Activated CD4-positive, alpha-beta T cell treated with anti-CD3 and anti-CD28 coated beads, Interleukin-2, amount 50 U/mL, for 24 hours (primary cell): Measurements from ENCODE around the gene CAND2.

ENCODE experiments used
- DNase-seq, 2 donors: peaks; one replicate each; pipeline ENCODE4 v3.0.0-alpha.2; 2020; ENCODE audit warnings: low read depth in 1 of 2, low spot score in 1 of 2

Gene CAND2

DNA sequence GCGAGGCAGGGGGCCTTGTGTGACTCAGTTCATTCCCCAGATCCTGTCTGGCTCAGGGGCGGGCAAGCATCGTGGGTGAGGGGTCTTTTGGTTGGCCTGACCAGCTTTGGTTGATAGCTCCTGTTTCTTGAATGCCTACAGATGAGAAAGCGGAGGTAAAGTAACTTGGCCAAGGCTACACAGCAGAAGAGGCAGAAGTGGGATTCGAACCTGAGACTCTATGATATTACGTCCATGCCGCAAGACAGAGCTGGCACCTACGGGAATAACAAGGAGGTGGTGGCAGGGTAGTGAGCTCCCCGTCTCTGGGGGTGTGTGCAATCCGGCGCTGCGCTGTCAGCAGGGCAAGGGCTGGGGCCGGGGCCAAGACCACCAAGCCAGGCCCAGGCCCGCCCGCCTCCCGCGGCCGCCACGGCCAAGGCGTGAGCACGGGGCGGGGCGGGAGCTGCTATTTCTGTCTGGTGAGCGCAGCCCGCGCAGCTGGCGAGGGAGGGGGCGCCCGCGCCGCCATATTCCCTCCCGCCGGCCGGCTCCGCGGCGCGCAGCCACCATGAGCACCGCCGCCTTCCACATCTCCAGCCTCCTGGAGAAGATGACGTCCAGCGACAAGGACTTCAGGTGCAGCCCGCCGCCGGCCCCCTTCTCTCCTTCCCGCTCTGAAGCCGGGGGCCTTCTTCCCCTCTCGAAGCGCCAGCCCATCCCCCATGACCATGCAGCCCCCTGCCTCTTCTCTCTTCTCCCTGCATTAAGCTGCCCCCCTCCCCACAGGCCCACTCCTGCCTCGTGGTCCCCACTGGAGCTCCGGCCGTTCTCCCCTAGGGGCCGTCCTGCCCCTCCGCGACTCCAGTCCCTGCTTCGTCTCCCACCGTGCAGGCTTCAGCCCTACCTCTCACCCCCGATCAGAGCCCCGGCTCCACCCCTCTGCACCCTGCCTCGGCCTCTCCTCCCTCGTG, at the start of gene CAND2:
CAND2 (plus strand) TSS at position 510 of the 953 bp plus-strand sequence; CDS start at position 551, 41 bp downstream.
- peak; percentile 4 to 13 for DNase-seq

DNA sequence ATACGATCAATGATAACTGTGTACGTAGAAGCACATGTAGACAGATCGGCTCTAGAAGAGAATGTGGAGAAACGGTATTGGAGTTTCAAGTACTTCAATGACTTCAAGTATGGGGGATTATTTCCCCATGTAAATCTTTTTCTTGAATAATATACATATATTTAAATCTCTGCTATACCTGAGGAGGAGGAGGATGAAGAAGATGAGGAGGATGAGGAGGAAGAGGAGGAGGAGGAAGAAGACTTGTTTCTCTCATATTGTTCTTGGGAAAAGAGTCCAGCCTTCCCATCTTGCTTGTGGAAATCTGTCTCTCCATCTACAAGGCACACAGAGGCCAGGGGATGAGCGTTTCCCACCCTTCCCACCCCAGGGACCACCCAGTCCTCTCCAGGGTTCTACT, 48.0 kb upstream of the CAND2 start:
- no peak for DNase-seq

DNA sequence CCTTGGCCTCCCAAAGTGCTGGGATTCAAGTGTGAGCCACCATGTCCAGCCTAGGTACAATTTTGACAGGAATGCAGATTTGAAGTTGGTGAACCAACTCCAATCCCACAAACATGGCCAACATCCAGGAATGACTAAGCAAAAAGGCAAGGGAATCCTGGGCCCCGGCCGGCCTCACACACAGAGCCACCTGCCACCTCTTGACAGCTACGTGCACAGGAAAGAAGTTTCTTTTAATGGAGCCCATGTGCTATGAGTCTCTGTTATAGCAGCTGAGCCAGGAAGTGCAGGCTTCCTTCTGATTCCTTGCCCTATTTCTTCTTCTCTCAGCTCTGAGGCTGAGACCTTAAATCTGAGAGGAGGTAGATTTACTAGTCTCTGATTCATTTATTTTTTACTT, 46.3 kb upstream of the CAND2 start:
- DNase-seq: no peak

DNA sequence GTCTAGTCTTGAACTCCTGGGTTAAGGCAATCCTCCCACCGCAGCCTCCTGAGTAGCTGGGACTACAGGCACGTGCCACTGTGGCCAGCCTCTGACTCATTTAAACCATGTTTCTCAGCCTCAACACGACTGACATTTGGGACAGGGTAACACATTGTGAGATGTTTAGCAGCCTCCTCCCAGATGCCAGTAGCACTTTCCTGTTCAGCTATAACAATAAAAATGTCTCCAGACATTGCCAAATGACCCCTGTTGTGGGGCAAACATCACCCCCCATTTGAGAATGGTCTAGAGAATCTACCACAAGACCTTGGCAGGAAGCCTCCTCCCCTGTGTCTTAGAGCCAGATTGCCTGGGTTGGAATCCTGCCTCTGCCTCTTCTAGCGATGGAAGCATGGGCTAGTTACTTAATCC, 45.8 kb upstream of the CAND2 start:
- DNase-seq: peak in 1 of 2 donors; percentile 7

DNA sequence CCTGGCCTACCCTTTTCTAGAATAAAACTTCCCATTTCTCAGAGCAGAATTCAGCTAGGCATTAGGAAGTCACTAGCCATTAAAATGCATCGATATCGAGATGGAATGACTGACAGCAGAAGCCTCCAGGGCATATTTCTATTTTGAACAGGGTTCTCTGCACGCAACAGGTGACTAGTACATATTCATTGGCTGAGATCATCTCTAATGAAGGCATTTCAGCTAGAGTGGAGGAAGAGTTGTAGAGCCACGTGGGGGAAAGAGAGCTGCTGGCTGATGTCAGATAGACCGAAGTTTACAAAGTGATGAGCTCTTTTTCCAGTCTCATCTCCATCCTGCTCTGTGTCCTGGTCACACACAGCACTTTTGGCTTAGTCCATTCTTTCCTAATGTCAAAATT, 44.9 kb upstream of the CAND2 start:
- no peak for DNase-seq

DNA sequence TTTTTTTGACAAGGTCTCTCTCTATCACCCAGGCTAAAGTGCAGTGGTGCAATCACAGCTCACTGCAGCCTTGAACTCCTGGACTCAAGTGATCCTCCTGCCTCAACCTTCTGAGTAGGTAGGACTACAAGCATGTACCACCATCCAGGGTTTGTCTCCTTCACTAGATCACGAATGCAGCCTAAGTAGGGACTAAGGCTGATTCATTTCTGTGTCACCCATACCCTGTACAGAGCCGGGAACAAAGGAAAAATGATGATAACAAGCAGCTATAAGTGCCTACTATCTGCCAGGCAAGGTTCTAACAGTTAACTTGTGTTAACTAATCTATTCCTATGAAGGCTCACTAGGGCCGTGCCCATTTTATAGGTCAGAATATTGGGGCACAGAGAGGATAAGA, 44.4 kb upstream of the CAND2 start:
- no peak for DNase-seq

DNA sequence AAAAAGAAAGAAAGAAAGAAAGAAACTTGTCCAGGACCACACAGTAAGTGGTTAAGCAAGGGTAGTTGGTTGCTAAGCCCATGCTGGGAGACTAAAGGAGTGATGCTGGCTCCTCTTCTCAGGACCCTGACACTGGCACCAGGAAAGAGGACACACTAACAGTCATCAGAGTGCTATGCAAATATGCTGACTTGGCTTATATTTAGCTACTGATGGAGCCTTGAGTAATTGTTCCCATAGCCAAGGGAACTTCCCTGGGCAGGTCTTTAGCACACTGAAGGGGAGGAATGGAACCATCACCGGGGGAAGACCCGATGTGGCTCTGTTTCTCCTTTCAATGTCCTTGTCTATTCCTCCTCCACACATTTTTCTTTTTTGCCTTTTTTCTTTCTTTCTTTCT, 43.7 kb upstream of the CAND2 start:
- no peak for DNase-seq

DNA sequence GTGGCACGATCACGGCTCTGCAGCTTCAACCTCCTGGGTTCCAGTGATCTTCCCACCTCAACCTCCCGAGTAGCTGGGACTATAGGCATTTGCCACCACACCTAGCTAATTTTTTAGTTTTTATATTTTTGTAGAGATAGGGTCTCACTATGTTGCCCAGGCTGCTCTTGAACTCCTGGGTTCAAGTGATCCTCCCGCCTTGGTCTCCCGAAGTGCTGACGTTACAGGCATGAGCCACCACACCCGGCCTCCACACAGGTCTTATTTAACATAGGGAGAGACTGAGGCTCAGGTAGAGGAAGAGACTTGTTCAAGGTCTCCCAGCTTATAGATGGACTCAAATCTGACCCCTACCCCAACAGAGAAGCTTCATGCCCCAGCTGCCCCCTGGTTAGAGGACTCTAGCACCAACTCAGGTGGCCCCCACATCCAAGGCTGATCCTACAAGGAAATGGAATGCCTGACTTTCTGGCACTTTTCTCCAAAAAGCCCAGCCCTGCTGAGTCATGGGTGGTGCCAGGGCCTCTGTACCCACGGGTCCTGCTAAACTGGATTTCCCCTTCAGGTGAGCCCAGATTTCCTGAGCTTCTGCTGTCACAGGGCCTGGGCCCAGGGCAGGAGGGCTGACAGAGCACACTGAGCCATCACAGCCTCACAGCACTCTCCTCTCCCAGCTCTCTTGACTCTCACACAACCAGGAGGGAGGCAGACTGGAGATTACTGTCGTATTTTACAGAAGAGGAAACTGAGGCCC, 43.0 kb upstream of the CAND2 start:
- no peak for DNase-seq

DNA sequence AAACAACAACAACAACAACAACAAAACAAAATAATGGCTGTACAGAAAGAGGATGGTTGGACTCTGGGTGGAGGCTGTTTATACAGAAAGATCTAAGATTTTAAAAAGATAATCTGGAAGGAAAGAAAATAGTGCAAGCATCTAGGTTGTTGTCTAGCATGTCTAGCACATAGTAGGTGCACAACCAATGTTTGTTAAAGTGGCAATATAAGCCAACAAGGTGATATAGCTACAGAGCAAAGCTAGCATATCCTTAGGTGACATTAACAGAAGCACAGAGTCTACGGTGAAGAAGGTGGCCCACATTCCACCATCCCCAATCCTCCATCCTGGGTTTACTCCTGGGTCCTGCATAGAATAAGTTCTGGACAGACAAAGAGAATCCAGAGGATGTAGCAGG, 42.2 kb upstream of the CAND2 start:
- DNase-seq: no peak

DNA sequence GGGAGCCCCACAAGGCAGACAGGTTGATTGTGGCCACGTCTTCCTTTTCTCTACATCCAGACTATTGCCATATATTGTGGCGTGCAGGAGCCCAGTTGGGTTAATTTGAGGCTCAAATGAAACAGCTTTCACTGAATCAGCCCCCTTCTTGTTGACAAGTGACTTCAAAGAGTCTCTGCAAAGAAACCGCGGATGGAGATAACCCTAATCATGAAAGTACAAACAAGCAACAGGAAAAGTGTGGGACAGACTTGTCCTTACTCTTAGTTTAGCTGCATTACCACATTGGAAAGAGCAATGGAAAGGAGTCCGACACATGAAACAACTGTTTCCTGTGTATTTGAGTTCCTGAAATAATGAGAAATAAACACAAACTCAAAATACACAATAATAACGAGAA, 40.7 kb upstream of the CAND2 start:
- no peak for DNase-seq

DNA sequence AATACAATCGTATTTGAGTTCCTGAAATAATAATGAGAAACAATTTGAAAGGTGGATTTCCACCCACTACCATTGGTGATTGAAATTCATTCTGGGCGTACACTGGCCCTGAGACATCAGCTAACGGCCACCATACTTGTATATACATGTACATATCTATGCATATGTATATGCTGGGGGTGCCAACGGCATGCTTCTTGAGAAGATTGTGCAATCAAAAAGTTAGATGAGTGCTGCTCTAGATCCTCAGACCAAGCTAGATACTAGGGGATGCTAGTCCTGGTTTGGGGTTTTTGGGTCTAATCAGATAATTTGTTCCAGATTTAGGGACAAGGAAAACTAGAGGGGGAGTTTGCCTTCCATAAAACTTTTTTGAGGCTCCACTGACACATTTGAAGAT, 40.3 kb upstream of the CAND2 start:
- no peak for DNase-seq

DNA sequence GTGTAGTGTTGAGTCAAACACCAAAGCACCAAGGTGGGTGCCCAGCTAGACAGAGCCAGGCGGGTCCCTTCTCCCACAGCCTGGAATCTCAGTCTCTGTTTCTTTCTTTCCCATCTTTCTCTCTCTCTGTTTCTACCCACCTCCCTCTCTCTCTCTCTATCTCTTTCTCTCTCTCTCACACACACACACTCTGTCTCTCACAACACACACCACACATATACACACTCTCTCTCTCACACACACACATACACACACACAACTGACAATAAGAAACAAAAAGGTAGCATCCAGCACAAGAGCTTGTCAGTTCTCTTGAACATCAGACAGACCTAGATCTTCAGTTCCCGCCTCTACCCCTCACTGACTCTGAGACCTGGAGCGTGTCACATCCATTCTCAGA, 39.8 kb upstream of the CAND2 start:
- DNase-seq: no peak

DNA sequence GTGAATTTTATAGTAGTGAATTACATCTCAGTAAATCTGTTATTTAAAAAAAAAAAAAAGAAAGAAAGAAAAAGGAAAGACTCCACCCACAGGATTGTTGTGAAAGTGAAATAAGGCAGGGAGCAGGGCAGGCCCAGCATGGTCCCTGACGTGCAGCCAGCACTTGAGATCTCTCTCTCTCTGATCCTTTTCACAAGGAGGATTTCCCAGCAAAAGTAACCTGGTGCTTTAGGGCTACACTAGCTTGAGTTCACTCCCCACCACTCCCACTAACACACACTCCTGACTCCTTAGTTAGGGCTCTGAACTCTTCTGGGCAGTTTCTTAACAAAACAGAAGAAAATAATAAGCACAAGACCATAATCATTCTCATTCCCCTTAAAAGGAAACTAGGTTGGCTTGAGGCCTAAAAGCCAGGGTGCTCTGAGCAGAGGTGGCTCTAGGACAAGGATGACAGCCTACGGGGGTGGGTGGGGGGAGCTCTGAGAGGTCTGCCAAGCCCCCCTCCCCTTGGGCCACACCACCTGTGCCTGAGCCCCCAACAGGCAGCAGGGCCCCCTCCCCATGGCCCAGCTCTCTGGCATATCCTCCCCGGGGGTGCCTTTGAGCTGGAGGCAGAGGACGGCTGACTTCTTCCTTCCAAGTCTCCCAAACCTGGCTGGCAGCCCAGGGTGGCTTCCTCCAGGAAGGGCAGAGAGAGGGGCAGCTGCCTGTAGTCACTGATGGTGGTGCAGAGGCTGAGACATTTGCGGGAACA, 38.3 kb upstream of the CAND2 start:
- no peak for DNase-seq

DNA sequence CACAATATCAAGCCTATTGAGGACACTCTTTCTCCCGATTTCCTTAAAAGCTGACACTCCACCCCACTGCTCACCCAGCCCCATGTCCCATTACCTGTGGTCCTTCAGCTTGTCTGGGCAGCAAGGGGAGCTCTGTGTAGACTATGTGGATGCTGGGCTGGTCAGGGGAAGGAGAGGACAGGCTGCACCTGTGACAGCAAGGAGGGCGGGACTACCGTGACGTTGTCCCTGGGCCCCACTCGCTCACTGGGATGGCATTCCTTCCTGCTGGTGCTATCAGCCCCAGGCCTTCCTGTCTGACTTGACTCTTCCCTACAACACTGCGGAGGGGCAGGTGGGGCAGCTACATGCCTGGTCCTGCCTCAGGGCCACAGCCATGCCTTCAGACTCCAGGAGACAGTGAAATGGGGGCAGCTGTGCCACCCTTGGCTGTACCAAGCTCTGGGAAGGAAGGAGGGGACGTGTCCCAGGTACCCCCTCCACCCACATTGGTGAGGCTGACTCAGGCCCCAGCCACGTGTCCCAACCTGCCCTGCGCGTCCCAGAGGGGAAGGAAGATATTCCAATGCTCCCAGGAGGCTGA, 37.3 kb upstream of the CAND2 start, which contains the start of gene TMEM40:
TMEM40 (minus strand) TSS at position 163 of the 583 bp plus-strand sequence. CDS start 9,427 bp downstream, outside the sequence.
- DNase-seq: no peak

DNA sequence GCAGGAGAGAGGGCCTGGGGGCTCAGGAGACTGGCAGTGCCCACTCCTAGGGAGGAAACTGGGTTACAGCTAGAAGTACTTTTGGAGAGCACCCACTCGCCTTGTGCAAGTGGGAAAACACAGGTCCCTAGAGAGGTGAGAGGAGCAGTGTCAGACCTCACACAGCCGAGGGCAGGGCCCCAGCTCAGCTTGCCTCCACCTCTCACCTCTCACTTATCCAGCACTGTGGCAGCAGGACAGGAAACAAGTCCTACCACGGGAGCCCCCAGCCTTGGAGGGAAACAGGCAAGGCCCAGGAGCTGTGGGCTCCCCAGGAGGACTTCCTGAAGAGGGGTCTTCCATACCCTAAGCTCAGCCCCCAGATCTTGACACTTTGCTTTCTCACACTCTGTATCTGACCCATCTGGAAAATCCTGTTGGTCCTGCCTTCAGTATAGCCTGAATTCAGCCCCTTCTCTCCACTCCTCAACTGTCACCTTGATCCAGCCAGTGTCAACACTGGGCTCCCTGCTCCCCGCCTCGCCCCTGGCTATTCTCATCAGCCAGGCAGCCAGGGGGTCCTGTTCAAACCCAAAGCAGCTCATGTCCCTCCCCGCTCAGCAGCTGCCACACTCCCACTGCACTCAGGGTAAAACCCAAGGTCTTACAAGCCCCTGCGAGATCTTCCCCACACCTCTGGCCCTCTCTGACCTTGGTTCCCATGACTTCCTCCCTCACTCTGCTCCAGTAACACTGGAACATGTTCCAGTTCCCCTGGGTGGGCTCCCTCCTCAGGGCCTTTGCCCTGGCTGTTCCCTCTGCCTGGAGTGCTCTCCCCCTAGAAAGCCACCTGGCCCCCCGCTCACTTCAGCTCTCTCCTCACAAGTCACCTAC, 36.6 kb upstream of the CAND2 start:
- DNase-seq: no peak

DNA sequence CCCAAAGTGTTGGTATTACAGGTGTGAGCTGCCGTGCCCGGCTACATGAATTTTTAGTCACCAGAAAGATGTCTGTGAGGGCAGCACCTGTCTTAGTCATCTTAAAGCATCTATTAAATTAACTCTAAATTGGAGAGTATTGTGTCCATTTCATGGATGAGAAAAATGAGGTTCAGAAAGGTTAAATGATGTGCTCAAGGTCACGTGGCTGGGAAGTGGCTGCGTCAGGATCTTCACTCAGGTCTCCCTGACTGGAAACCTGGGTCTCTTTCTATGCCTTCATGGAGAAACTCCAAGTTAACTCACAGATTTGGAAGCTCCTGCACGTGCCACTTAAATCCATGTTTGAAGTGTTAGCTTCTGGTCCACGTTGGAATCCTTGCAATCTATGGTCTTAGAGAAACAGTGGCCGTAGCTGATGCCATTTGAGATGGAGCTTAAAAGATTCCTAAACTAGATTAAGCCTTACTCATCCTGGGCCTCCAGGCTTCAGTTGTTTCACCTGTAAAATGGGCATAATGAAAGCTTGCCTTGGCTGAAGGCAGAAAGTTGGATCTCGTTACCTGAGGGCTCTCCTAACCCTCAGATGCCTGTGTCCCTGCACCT, 32.2 kb upstream of the CAND2 start:
- DNase-seq: no peak

DNA sequence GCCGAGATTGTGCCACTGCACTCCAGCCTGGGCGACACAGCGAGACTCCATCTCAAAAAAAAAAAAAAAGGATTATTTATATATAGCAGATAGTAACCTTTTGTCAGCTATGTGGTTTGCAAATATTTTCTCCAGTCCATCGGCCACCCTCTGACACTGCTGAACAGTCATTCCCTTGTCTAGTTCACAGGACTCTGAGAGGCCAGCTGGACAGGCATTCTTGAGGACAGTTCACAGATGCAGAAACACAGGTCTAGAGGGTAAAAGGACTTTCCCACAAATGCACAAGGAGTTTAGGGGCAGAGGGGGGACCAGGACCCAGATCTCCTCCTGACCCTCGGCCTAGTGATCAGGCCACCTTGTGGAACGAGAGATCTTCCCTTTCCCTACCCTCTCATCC, 29.9 kb upstream of the CAND2 start:
- no peak for DNase-seq

DNA sequence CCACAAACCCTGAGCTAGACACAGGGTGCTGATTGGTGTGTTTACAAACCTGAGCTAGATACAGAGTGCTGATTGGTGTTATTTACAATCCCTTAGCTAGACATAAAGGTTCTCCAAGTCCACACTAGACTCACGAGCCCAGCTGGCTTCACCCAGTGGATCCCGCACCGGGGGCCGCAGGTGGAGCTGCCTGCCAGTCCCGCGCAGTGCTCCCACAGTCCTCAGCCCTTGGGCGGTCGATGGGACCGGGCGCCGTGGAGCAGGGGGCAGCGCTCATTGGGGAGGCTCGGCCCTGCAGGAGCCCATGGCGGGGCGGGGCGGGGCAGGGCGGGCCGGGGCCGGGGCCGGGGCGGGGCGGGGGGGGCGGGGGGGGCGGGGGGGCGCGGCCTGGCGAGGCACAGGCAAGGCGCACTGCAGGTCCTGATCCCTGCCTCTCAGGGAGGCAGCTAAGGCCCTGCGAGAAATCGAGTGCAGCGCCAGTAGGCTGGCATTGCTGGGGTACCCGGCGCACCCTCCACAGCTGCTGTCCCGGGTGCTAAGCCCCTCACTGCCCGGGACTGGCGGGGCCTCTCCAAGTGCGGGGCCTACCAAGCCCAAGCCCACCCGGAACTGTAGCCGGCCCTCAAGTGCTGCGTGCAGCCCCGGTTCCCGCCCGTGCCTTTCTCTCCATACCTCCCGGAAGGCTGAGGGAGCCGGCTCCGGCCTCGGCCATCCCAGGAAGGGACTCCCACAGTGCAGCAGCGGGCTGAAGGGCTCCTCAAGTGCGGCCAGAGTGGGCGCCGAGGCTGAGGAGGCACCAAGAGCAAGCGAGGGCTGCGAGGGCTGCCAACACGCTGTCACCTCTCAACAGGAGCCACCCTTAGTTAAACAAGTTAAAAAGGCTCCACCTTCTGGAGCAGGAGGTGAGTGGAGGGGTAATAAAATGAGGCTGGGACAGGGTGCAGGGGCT, 27.6 kb upstream of the CAND2 start:
- DNase-seq: no peak

DNA sequence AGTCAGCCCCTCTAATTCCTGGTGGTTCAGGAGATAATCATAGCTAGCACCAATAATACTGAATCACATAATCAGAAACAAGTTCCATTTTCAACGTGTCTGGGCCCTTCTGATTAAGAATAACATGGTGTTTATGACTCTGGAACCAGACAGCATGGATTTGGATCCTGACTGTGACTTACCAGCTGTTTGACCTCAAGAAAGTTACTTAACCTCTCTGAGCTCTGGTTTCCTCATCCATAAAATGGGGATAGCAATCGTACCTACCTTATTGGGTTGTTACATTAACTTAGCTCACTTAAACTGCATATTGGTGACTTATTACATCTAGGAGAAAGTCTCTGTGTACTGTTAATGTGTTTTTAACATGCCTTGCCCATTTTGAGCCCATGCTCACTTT, 26.7 kb upstream of the CAND2 start:
- DNase-seq: no peak
